ENCODE results near the gene THRSP. TPM values are rescaled to one million over a fixed set of nuclear protein-coding genes. Genes with fewer than 3 reads are reported as not detected.

THRSP gene
- total and polyA plus RNA-seq, 2 experiments from 2014 or later = not detected

DNA sequence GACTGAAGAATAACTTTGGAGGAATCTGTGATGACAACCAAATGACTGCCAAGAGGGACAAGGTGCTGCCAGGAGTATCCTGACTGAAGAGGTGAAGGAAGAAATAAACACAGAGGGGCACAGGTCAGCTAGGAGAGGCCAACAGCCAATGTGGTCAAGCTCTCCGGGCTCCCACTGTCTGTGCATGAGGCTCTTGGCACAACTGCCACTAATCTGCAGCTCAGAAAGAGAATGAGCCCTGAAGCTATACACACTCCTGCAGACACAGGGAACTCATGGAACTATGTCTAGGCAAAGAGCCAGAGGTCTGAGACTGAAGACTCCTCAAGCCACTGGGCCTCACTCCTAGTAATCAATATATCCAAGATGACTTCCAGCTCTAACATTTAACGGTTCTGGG lies 7.0 kb downstream of the THRSP start:
- Histone ChIP-seq H3K4me2 (no peak overlapping the region), H4K20me1 (replicated peaks; ENCODE audit: insufficient read depth) (peaks cover 10% of the 10 kb centered on the region), H3K27ac (ENCODE audit: low read depth) (no peak overlapping the region), H3K4me1 (ENCODE audit: insufficient read depth) (no peaks in the 10 kb centered on the region), H3K36me3 (ENCODE audit: insufficient read depth) (peaks cover 7% of the 10 kb centered on the region; the same call in 1 of the 2 replicates), H3K79me2 (replicated peaks; ENCODE audit: insufficient read depth) (peaks cover 27% of the 10 kb centered on the region), H3F3A (replicated peaks; ENCODE audit: low read depth) (no peaks in the 10 kb centered on the region; the same call in 1 of the 2 replicates), H3K4me3 (no peak overlapping the region), H3K9me2 (ENCODE audit: insufficient read depth) (no peaks in the 10 kb centered on the region), H3K27me3 (ENCODE audit: insufficient read depth) (no peaks in the 10 kb centered on the region), H2AFZ (no peak overlapping the region)
- no peaks in the 10 kb centered on the region for H3K27me3 Mint-ChIP-seq (ENCODE audit: insufficient read depth, low read depth, poor library complexity)
- ATAC-seq (no peak), DNase-seq (ENCODE audit: low spot score) (no peak)
- peaks cover 37% of the 10 kb centered on the region for H3K36me3 Mint-ChIP-seq (ENCODE audit: low read depth)
- H3K4me1 Mint-ChIP-seq = no peaks in the 10 kb centered on the region
- H3K9me3 Mint-ChIP-seq = no peaks in the 10 kb centered on the region
- H3K4me3 Mint-ChIP-seq = no peak overlapping the region
- H3K27ac Mint-ChIP-seq = no peak overlapping the region
- TF ChIP-seq ETS1 (IDR thresholded peaks at IDR 0.05) (no peak), ZNF114 (CRISPR knock-in tag; IDR thresholded peaks at IDR 0.05) (no peak), JUNB (IDR thresholded peaks at IDR 0.05; ENCODE audit: unreplicated experiment) (no peak), CREB1 (CRISPR knock-in tag; IDR thresholded peaks at IDR 0.05; ENCODE audit: low read depth) (no peak), ZNF331 (CRISPR knock-in tag; IDR thresholded peaks at IDR 0.05; ENCODE audit: low read depth) (no peak), REST (IDR thresholded peaks at IDR 0.05; ENCODE audit: unreplicated experiment) (no peak), NANOG (IDR thresholded peaks at IDR 0.05; ENCODE audit: borderline replicate concordance) (no peak), STAT1 (IDR thresholded peaks at IDR 0.05; ENCODE audit: unreplicated experiment) (no peak), EZH2phosphoT487 (IDR thresholded peaks at IDR 0.05; ENCODE audit: unreplicated experiment) (no peak)

- H3K36me3 Mint-ChIP-seq (ENCODE audit: low read depth) = peaks cover 37% of the 10 kb centered on the region
- Histone ChIP-seq H3K79me2 (replicated peaks; ENCODE audit: insufficient read depth) (peaks cover 38% of the 10 kb centered on the region), H4K20me1 (replicated peaks; ENCODE audit: insufficient read depth) (peaks cover 14% of the 10 kb centered on the region), H3K4me2 (no peak overlapping the region), H3K27ac (ENCODE audit: low read depth) (no peak overlapping the region), H2AFZ (no peak overlapping the region), H3K36me3 (ENCODE audit: insufficient read depth) (peaks cover 7% of the 10 kb centered on the region; the same call in 1 of the 2 replicates), H3K27me3 (ENCODE audit: insufficient read depth) (no peaks in the 10 kb centered on the region), H3K9me2 (ENCODE audit: insufficient read depth) (no peaks in the 10 kb centered on the region), H3F3A (replicated peaks; ENCODE audit: low read depth) (peaks cover 3% of the 10 kb centered on the region; the same call in 1 of the 2 replicates), H3K4me3 (no peak overlapping the region), H3K4me1 (ENCODE audit: insufficient read depth) (no peaks in the 10 kb centered on the region)
- H3K9me3 Mint-ChIP-seq = no peaks in the 10 kb centered on the region
- ATAC-seq (no peak), DNase-seq (ENCODE audit: low spot score) (no peak)
- no peaks in the 10 kb centered on the region for H3K27me3 Mint-ChIP-seq (ENCODE audit: insufficient read depth, low read depth, poor library complexity)
- H3K4me1 Mint-ChIP-seq = no peaks in the 10 kb centered on the region
- H3K27ac Mint-ChIP-seq = no peak overlapping the region
- no peak overlapping the region for H3K4me3 Mint-ChIP-seq
- TF ChIP-seq CREB1 (CRISPR knock-in tag; IDR thresholded peaks at IDR 0.05; ENCODE audit: low read depth) = no peak
- TF ChIP-seq JUNB (IDR thresholded peaks at IDR 0.05; ENCODE audit: unreplicated experiment) = no peak
- TF ChIP-seq POLR2AphosphoS5 (IDR thresholded peaks at IDR 0.05; ENCODE audit: low read depth) = no peak
- no peak for TF ChIP-seq EZH2 (IDR thresholded peaks at IDR 0.05; ENCODE audit: low read depth, unreplicated experiment)
- TF ChIP-seq EZH2phosphoT487 (IDR thresholded peaks at IDR 0.05; ENCODE audit: unreplicated experiment) = no peak
- TF ChIP-seq ETS1 (IDR thresholded peaks at IDR 0.05) = no peak
- no peak for TF ChIP-seq STAT1 (IDR thresholded peaks at IDR 0.05; ENCODE audit: unreplicated experiment)
- TF ChIP-seq ZNF331 (CRISPR knock-in tag; IDR thresholded peaks at IDR 0.05; ENCODE audit: low read depth) = no peak
- no peak for TF ChIP-seq ZNF114 (CRISPR knock-in tag; IDR thresholded peaks at IDR 0.05)
Measured at GRCh38 chr11:78071717-78072116, 8.1 kb downstream of the THRSP start.
